Astrocyte (in vitro differentiated cells and primary cell): Measurements from ENCODE around the gene CPA4.

Experiments
- CTCF ChIP-seq: IDR thresholded peaks from 2 replicates; pipeline ENCODE4 v1.5.1; 2011; ENCODE audit warnings: low read depth, mild to moderate bottlenecking, inconsistent platforms, low read length, moderate library complexity; ENCODE audit not compliant: insufficient read depth
- EZH2 ChIP-seq: IDR thresholded peaks from 2 replicates; pipeline ENCODE4 v1.6.1; 2012; ENCODE audit warnings: mild to moderate bottlenecking, low read length, inconsistent platforms; ENCODE audit not compliant: insufficient read depth

GRCh38 chr7:130367836-130368746 lies 75.1 kb downstream of the CPA4 start:
- no peak for TF ChIP-seq CTCF
- no peak for TF ChIP-seq EZH2
